ENCODE measurements around the gene ARID1B. TPM values are rescaled to one million over a fixed set of nuclear protein-coding genes. Genes with fewer than 3 reads are reported as not detected.

Gene ARID1B
- total and polyA plus RNA-seq, 2 donors (not counting 1 experiment from before 2014, with no cell fraction given): 47.2 to 280 TPM

DNA sequence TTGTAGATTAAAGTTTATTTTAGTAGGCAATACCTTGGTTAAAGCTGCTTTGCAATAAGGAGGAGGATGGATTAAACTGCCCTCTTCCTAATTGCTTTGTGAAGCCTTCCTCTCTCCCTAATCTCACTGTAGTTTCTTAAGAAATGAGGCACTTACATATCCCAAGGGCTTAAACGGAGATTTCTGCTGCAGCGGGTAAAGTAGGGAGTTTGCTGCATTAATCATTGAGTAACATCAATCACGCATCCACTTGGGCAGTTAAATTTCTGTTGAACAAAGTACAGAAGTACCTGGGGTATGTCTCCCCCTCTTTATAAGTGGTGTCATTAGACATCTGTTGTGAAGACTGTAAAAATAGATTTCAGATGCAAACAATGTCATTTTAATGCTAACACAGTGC is 29.5 kb upstream of the ARID1B start:
- Histone ChIP-seq H3K36me3 (replicated peaks in 1 of 2; ENCODE audit: control extremely low read depth in 1 of 2, control insufficient read depth in 1 of 2, extremely low read depth in 1 of 2, insufficient read depth in 2 of 2, low read length in 1 of 2) (no peaks in the 10 kb centered on the region), H3K27ac (ENCODE audit: low read length in 2 of 2) (no peak overlapping the region), H3K79me2 (ENCODE audit: control insufficient read depth, insufficient read depth, low read length) (no peaks in the 10 kb centered on the region), H3K9ac (ENCODE audit: low read length) (no peak overlapping the region), H3K4me3 (ENCODE audit: control extremely low read depth in 1 of 5, extremely low read depth in 1 of 5, insufficient read depth in 1 of 5, low read depth in 2 of 5, low read length in 4 of 5) (no peak overlapping the region), H3K9me3 (ENCODE audit: control extremely low read depth in 1 of 3, control insufficient read depth in 2 of 3, insufficient read depth in 1 of 3, low read length in 2 of 3) (peaks cover 0 to under 1% (median 0%) of the 10 kb centered on the region in 3 donors), H3K4me2 (replicated peaks; ENCODE audit: low read depth, low read length, poor library complexity, severe bottlenecking) (no peak overlapping the region), H3K27me3 (replicated peaks in 1 of 4; ENCODE audit: control extremely low read depth in 1 of 4, control insufficient read depth in 3 of 4, insufficient read depth in 4 of 4, low read length in 3 of 4) (no peaks in the 10 kb centered on the region), H3K4me1 (ENCODE audit: control insufficient read depth in 2 of 2, insufficient read depth in 2 of 2, low read length in 2 of 2) (peaks cover 8 to 9% of the 10 kb centered on the region in 2 donors), H4K20me1 (ENCODE audit: control insufficient read depth, insufficient read depth, low read length, poor library complexity, severe bottlenecking) (no peaks in the 10 kb centered on the region), H2AFZ (ENCODE audit: insufficient read depth, low read depth, low read length, poor library complexity, severe bottlenecking) (no peak overlapping the region)
- ChIA-PET CTCF (no interaction called here), POLR2A (interaction anchor here (0.7 kb wide), 1 partner anchor 20 kb away, joined by 3 read pairs; no protein-coding TSS in a partner anchor)
- ATAC-seq (ENCODE audit: low read depth) (no peak), DNase-seq (no peak)
- no peaks in the 10 kb centered on the region for H3K27me3 Mint-ChIP-seq
- intact Hi-C loops (cut with micrococcal nuclease): loop anchor here (1.0 kb wide), 1 partner anchor 39 kb away; no protein-coding TSS in a partner anchor
- no CpG with 5 or more reads among the region's 3 CpGs for WGBS (ENCODE audit: insufficient coverage)
- H3K27ac Mint-ChIP-seq: no peak overlapping the region
- H3K4me3 Mint-ChIP-seq: no peak overlapping the region
- peaks cover 10% of the 10 kb centered on the region for H3K4me1 Mint-ChIP-seq
- no peaks in the 10 kb centered on the region for H3K9me3 Mint-ChIP-seq (ENCODE audit: insufficient read depth)
- TF ChIP-seq, protein P1, sequence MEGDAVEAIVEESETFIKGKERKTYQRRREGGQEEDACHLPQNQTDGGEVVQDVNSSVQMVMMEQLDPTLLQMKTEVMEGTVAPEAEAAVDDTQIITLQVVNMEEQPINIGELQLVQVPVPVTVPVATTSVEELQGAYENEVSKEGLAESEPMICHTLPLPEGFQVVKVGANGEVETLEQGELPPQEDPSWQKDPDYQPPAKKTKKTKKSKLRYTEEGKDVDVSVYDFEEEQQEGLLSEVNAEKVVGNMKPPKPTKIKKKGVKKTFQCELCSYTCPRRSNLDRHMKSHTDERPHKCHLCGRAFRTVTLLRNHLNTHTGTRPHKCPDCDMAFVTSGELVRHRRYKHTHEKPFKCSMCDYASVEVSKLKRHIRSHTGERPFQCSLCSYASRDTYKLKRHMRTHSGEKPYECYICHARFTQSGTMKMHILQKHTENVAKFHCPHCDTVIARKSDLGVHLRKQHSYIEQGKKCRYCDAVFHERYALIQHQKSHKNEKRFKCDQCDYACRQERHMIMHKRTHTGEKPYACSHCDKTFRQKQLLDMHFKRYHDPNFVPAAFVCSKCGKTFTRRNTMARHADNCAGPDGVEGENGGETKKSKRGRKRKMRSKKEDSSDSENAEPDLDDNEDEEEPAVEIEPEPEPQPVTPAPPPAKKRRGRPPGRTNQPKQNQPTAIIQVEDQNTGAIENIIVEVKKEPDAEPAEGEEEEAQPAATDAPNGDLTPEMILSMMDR (IDR thresholded peaks at IDR 0.05): no peak
- TF ChIP-seq EZH2 (IDR thresholded peaks at IDR 0.05; ENCODE audit: borderline replicate concordance, insufficient read depth, low read depth, low read length, poor library complexity, severe bottlenecking): no peak

DNA sequence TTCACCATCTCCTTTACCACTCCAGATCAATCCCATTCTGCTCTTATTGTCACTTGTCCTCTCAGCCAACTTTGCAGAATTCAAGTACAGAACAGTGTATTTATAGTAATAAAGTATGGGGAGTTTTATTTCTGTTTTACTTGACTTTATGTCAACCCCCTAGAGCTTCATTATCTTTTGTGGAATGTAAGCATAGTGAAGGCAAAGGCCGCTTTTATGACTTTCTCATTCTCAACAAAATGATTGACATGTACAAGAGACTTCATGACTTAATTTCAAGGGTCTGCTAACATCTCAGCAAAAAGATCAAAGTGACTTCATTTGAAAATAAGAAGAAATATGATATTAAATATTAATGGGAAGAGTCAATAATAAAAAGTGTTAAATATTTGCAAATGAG is 28.7 kb upstream of the ARID1B start:
- Histone ChIP-seq H3K4me2 (replicated peaks; ENCODE audit: low read depth, low read length, poor library complexity, severe bottlenecking) (no peak overlapping the region), H3K79me2 (ENCODE audit: control insufficient read depth, insufficient read depth, low read length) (no peaks in the 10 kb centered on the region), H4K20me1 (ENCODE audit: control insufficient read depth, insufficient read depth, low read length, poor library complexity, severe bottlenecking) (no peaks in the 10 kb centered on the region), H3K27ac (ENCODE audit: low read length in 2 of 2) (no peak overlapping the region), H3K4me3 (ENCODE audit: control extremely low read depth in 1 of 5, extremely low read depth in 1 of 5, insufficient read depth in 1 of 5, low read depth in 2 of 5, low read length in 4 of 5) (no peak overlapping the region), H2AFZ (ENCODE audit: insufficient read depth, low read depth, low read length, poor library complexity, severe bottlenecking) (no peak overlapping the region), H3K9ac (ENCODE audit: low read length) (no peak overlapping the region), H3K9me3 (ENCODE audit: control extremely low read depth in 1 of 3, control insufficient read depth in 2 of 3, insufficient read depth in 1 of 3, low read length in 2 of 3) (no peaks in the 10 kb centered on the region), H3K4me1 (ENCODE audit: control insufficient read depth in 2 of 2, insufficient read depth in 2 of 2, low read length in 2 of 2) (peaks cover 16 to 17% of the 10 kb centered on the region in 2 donors), H3K36me3 (replicated peaks in 1 of 2; ENCODE audit: control extremely low read depth in 1 of 2, control insufficient read depth in 1 of 2, extremely low read depth in 1 of 2, insufficient read depth in 2 of 2, low read length in 1 of 2) (no peaks in the 10 kb centered on the region), H3K27me3 (replicated peaks in 1 of 4; ENCODE audit: control extremely low read depth in 1 of 4, control insufficient read depth in 3 of 4, insufficient read depth in 4 of 4, low read length in 3 of 4) (no peaks in the 10 kb centered on the region)
- intact Hi-C loops (cut with micrococcal nuclease): no loop called here
- Mint-ChIP-seq H3K4me3 (no peak overlapping the region), H3K9me3 (ENCODE audit: insufficient read depth) (no peaks in the 10 kb centered on the region), H3K27ac (no peak overlapping the region), H3K27me3 (no peaks in the 10 kb centered on the region), H3K4me1 (peaks cover 16% of the 10 kb centered on the region)
- CTCF ChIA-PET: no interaction called here
- DNase-seq: no peak
- ATAC-seq (ENCODE audit: low read depth): no peak
- POLR2A ChIA-PET: no interaction called here
- TF ChIP-seq, protein P1 (IDR thresholded peaks at IDR 0.05): no peak
- no peak for TF ChIP-seq EZH2 (IDR thresholded peaks at IDR 0.05; ENCODE audit: borderline replicate concordance, insufficient read depth, low read depth, low read length, poor library complexity, severe bottlenecking)
- no CpG with 5 or more reads among the region's 1 CpG for WGBS (ENCODE audit: insufficient coverage)
